NAMALWA (cell line): ENCODE measurements around the gene PHLDA3.
"Not testable (repeated sequence)": the region's sequence is repeated elsewhere in the genome, so short reads cannot be mapped to it uniquely, and the experiment has no call there.

Source experiments
- DNase-seq: peaks from one replicate; pipeline ENCODE4 v3.0.0-alpha.2; 2015; ENCODE audit warnings: low spot score

The PHLDA3 gene

GRCh38 chr1:201503397-201504176, 34.6 kb upstream of the PHLDA3 start:
- DNase-seq: no peak

- DNase-seq: no peak
These were observed 33.5 kb upstream of the PHLDA3 start for GRCh38 chr1:201502511-201502857.

GRCh38 chr1:201501812-201502510, 33.0 kb upstream of the PHLDA3 start:
- DNase-seq: no peak

GRCh38 chr1:201501144-201501543, 32.2 kb upstream of the PHLDA3 start:
- no peak for DNase-seq

- DNase-seq: no peak
These were observed 31.7 kb upstream of the PHLDA3 start for GRCh38 chr1:201500670-201501120.

GRCh38 chr1:201499795-201500669, 31.0 kb upstream of the PHLDA3 start:
- no peak for DNase-seq

- no peak for DNase-seq
These were observed 30.2 kb upstream of the PHLDA3 start for GRCh38 chr1:201499191-201499590.

GRCh38 chr1:201498621-201499020, 29.6 kb upstream of the PHLDA3 start:
- DNase-seq: no peak

GRCh38 chr1:201497935-201498509, 29.0 kb upstream of the PHLDA3 start:
- DNase-seq: no peak

GRCh38 chr1:201496296-201496690, 27.3 kb upstream of the PHLDA3 start:
- no peak for DNase-seq

- DNase-seq: no peak
These were observed 26.7 kb upstream of the PHLDA3 start for GRCh38 chr1:201495551-201496295.

GRCh38 chr1:201493757-201494617, 25.0 kb upstream of the PHLDA3 start:
- no peak for DNase-seq

GRCh38 chr1:201493026-201493656, 24.2 kb upstream of the PHLDA3 start:
- DNase-seq: not testable (repeated sequence)

GRCh38 chr1:201491896-201492511, 23.0 kb upstream of the PHLDA3 start:
- no peak for DNase-seq

GRCh38 chr1:201490708-201491131, 21.7 kb upstream of the PHLDA3 start:
- DNase-seq: no peak

- no peak for DNase-seq
These were observed 20.8 kb upstream of the PHLDA3 start for GRCh38 chr1:201489643-201490261.

GRCh38 chr1:201488830-201489589, 20.0 kb upstream of the PHLDA3 start:
- DNase-seq: no peak

- DNase-seq: no peak
These were observed 18.8 kb upstream of the PHLDA3 start for GRCh38 chr1:201487742-201488141.
